SH-SY5Y (cell line): ENCODE results near the gene PAMR1.

Experiments
- GATA2 ChIP-seq: IDR thresholded peaks from 2 replicates; pipeline ENCODE4 v1.6.1; 2011; ENCODE audit warnings: mild to moderate bottlenecking, low read depth, low read length
- GATA3 ChIP-seq: IDR thresholded peaks from 2 replicates; pipeline ENCODE4 v1.6.1; 2011; ENCODE audit warnings: low read depth, mild to moderate bottlenecking, low read length, moderate library complexity

DNA sequence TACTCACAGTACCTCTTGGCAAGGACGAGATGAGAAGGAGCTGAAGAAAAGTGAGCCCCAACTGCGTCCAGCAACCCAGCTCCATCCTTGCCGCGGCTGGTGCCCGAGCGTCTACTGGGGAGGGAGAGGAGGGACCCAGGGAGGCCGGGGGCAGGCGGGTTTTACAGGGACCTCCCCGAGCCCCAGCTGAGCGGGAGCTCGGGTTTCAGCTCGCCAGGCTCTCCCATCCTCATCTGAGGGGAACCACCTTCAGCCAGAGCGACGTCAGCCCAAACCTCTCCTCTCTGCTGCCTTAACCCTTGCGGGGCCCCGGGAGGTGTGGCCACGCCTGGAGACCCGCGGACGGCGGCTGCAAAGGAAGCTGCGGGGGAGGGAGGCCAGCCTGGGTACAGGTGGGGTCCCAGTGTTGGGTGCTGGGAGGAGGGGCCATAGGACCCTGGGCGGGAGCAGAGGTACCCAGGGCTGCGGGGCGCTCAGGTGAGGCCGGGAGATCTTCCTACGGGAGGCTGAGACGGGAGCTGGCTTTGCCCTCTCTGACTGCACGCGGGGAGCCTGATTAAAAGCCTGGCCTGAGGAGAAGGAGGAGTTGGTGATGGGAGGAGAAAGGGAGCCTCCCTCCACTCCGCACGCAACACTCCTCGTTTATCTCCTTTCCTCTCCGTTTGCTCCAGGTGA lies at the start of gene PAMR1:
- TF ChIP-seq GATA2 = no peak
- TF ChIP-seq GATA3 = no peak
